BLaER1 (cell line): Measurements from ENCODE around the gene KCNIP3.
"Not testable (repeated sequence)": the region's sequence is repeated elsewhere in the genome, so short reads cannot be mapped to it uniquely, and the experiment has no call there.

Source experiments
- H3K27ac ChIP-seq: shearing (Covaris generic); formaldehyde crosslinking; 2 replicates; pipeline ENCODE4 v1.8.1; 2022
- H3K27me3 ChIP-seq: shearing (Covaris generic); formaldehyde crosslinking; 2 replicates; pipeline ENCODE4 v1.8.1; 2022
- H3K36me3 ChIP-seq: shearing (Covaris generic); formaldehyde crosslinking; 2 replicates; pipeline ENCODE4 v1.8.1; 2022
- H3K4me1 ChIP-seq: shearing (Covaris generic); formaldehyde crosslinking; 2 replicates; pipeline ENCODE4 v1.8.1; 2022
- H3K4me2 ChIP-seq: shearing (Covaris generic); formaldehyde crosslinking; 2 replicates; pipeline ENCODE4 v1.8.1; 2022
- H3K4me3 ChIP-seq: shearing (Covaris generic); formaldehyde crosslinking; 2 replicates; pipeline ENCODE4 v1.8.1; 2022
- H3K9ac ChIP-seq: shearing (Covaris generic); formaldehyde crosslinking; 2 replicates; pipeline ENCODE4 v1.8.1; 2022
- H3K9me3 ChIP-seq: shearing (Covaris generic); formaldehyde crosslinking; 2 replicates; pipeline ENCODE4 v1.8.1; 2022
- H4K20me1 ChIP-seq: shearing (Covaris generic); formaldehyde crosslinking; 2 replicates; pipeline ENCODE4 v1.8.1; 2022
- Cebpa-rat ChIP-seq: shearing (Covaris generic); IDR thresholded peaks from 2 replicates; pipeline ENCODE4 v1.8.1; 2022

The KCNIP3 gene

DNA sequence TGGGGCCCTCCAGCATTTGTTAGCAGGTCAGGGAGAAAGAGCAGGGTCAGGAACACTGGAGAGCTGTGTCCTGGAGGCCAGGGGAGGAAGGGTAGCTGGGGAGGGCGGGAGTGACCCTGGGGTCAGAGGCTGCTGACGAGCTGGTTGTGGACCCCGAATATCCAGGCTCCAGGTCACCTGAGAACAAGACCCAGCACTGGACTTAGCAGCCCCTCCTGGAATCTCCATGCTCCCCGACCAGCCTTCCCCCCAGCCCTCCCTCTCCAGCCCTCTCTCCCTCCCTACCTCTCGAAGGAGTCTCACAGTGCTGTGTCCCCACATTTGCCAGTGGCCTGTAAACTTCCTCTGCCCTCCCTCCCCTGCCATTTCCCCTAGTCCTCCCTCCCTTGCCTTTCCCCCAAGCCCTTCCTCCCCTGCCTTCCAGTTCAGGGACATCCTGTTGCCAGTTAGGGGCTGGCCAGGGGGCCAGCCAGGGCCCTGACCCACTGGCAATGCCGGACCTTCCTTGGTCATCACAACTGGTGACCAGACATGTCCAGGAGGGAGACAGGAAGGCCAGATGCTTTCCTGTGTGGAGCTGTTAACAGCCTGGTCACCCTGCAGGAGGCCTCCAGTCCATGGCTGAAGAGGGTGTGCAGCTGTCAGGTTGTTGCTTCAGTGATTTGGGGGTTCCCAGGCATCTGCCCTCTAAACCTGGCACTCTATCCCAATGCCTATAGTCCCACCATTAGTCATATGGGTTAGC is 55.3 kb downstream of the KCNIP3 start:
- no peak overlapping the region for H3K27ac ChIP-seq
- H4K20me1 ChIP-seq = peaks cover 8% of the 10 kb centered on the region
- no peak for TF ChIP-seq Cebpa-rat
- no peak overlapping the region for H3K4me3 ChIP-seq
- no peaks in the 10 kb centered on the region for H3K4me1 ChIP-seq
- H3K27me3 ChIP-seq = peaks cover 13% of the 10 kb centered on the region
- H3K4me2 ChIP-seq = no peak overlapping the region
- peaks cover 3% of the 10 kb centered on the region; the same call in 1 of the 2 replicates for H3K9me3 ChIP-seq
- H3K36me3 ChIP-seq = no peaks in the 10 kb centered on the region
- no peak overlapping the region for H3K9ac ChIP-seq

DNA sequence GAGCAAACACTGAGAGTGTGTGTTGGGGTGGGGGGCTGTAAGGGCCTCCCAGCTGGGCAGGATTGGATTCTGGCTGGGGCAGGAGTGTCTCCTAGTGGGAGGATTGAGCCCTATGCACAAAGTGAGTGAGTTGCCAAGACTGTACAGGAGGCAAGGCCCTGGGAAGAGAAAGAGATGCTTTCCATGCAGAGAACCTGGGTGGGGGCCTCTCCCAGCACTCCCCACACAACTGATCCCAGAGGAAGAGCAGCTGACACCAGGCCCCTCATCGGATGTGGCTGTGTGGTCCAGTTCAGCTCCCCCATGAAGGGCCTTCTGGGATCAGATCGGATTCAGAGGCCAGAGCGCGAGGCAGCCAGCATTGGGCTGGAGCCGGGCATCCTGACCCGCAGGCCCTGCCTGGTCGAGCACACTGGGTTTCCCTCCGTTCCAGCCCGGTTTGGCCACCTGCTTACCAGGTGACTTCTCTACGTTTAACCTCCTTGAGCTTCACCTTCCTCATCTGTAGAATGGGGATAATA is 56.0 kb downstream of the KCNIP3 start:
- H3K27ac ChIP-seq = no peak overlapping the region
- no peak overlapping the region for H3K4me3 ChIP-seq
- no peak for TF ChIP-seq Cebpa-rat
- no peaks in the 10 kb centered on the region for H3K4me1 ChIP-seq
- H3K9ac ChIP-seq = no peak overlapping the region
- H3K36me3 ChIP-seq = no peaks in the 10 kb centered on the region
- H4K20me1 ChIP-seq = peaks cover 2% of the 10 kb centered on the region; the same call in 1 of the 2 replicates
- no peak overlapping the region for H3K4me2 ChIP-seq
- H3K9me3 ChIP-seq = peaks cover 3% of the 10 kb centered on the region; the same call in 1 of the 2 replicates
- peaks cover 7% of the 10 kb centered on the region; the same call in 1 of the 2 replicates for H3K27me3 ChIP-seq

DNA sequence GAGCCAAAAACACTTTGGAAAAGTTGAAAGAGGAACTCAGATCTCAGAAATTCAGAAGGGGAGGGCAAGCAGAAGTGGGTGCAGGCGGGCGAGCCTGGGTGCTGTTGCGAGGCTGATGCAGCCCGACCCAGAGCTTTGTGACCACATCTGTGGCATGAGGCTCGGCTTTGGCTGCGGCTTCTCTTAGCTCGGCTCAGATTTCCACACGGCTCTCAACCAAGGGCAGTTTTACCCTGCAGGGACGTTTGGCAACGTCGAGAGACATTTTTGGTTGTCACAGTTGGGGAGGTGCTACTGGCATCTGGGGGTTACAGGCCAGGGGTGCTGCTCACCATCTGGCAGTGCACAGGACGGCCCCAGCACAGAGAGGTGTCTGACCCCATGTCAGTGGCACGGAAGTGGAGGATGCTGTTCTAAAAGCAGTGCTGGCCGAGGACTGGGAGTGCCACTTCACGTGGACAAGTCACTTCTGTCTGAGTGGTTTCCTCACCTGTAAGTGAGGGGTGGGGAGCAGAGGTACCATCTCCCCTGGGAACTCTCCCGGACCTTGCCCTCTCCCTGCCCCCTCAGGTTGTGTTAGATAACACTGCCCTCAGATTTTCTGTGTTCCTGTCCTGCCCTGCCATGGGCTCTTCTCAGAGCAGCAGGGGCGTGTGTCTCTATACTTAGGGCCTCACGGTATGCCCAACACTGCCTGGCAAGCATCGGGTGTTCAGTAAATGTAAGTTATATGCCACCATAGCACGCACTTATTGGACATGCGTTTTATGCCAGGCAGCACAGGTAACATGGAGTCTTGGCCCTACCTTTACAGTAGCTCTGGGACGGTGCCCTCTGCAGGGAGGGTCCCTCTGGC is 56.7 kb downstream of the KCNIP3 start:
- TF ChIP-seq Cebpa-rat = no peak
- peaks cover 3% of the 10 kb centered on the region; the same call in 1 of the 2 replicates for H3K9me3 ChIP-seq
- no peaks in the 10 kb centered on the region for H3K36me3 ChIP-seq
- H3K9ac ChIP-seq = no peak overlapping the region
- H3K4me3 ChIP-seq = no peak overlapping the region
- no peaks in the 10 kb centered on the region; the same call in 1 of the 2 replicates for H4K20me1 ChIP-seq
- no peak overlapping the region for H3K27ac ChIP-seq
- H3K4me2 ChIP-seq = no peak overlapping the region
- H3K27me3 ChIP-seq = no peaks in the 10 kb centered on the region
- H3K4me1 ChIP-seq = no peaks in the 10 kb centered on the region

DNA sequence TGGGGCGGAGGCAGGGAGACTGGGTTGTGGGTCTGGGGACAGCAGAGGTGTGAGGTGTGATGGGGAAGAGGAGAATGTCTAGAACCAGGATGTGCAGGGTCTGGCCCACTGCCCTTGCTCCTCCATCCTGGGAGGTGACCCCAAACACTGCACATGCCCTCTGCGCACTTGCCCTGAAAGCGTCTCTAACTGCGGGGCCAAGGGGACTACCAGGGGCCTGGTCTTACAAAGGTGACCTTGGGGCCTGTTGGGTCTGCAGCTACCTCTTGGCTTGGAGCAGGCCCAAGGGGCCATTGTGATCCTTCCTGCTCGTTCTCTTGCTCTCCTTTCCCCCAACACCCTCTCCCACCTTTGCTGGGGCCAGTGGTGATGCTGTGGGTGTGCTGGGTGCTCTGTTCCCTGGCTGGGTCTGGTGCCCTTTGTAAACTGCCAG is 57.3 kb downstream of the KCNIP3 start:
- H3K27me3 ChIP-seq = no peaks in the 10 kb centered on the region
- H3K4me3 ChIP-seq = no peak overlapping the region
- H4K20me1 ChIP-seq = no peaks in the 10 kb centered on the region; the same call in 1 of the 2 replicates
- no peaks in the 10 kb centered on the region for H3K4me1 ChIP-seq
- H3K27ac ChIP-seq = no peak overlapping the region
- no peak for TF ChIP-seq Cebpa-rat
- H3K9ac ChIP-seq = no peak overlapping the region
- peaks cover 3% of the 10 kb centered on the region; the same call in 1 of the 2 replicates for H3K9me3 ChIP-seq
- no peak overlapping the region for H3K4me2 ChIP-seq
- no peaks in the 10 kb centered on the region for H3K36me3 ChIP-seq

DNA sequence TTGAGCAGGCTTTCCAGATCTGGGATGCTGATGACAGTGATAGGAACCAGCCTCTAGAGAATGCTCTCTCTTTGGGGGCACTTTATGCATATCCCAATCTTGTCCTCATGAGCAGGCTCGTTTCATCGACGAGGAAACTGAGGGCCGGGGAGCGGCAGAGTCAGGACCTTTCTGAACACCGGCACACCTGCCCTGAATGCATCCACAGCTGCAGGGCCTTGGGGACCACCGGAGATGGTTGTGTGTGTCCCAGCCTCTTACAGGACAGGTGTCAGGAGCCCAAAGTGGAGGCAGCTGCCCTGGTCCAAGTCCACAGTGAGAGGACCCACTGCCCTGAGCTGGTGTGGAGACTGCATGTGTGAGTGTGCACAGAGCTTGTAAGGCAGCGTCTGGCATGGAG is 57.8 kb downstream of the KCNIP3 start:
- Histone ChIP-seq H3K4me1 (no peaks in the 10 kb centered on the region), H3K4me3 (no peak overlapping the region), H3K36me3 (no peaks in the 10 kb centered on the region), H3K27ac (no peak overlapping the region), H3K9ac (no peak overlapping the region), H3K27me3 (no peaks in the 10 kb centered on the region), H3K4me2 (no peak overlapping the region), H3K9me3 (peaks cover 3% of the 10 kb centered on the region; the same call in 1 of the 2 replicates), H4K20me1 (no peaks in the 10 kb centered on the region; the same call in 1 of the 2 replicates)
- no peak for TF ChIP-seq Cebpa-rat

DNA sequence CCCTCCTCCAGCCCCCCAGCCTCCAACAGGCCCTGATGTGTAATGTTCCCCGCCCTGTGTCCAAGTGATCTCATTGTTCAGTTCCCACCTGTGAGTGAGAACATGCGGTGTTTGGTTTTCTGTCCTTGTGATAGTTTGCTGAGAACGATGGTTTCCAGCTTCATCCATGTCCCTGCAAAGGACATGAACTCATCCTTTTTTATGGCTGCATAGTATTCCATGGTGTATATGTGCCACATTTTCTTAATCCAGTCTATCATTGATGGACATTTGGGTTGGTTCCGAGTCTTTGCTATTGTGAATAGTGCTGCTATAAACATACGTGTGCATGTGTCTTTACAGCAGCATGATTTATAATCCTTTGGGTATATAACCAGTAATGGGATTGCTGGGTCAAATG is 58.3 kb downstream of the KCNIP3 start:
- H3K27ac ChIP-seq, H3K9ac ChIP-seq, H3K4me3 ChIP-seq, H3K4me2 ChIP-seq, H4K20me1 ChIP-seq, H3K36me3 ChIP-seq, H3K27me3 ChIP-seq, H3K9me3 ChIP-seq, H3K4me1 ChIP-seq: not testable (repeated sequence)

DNA sequence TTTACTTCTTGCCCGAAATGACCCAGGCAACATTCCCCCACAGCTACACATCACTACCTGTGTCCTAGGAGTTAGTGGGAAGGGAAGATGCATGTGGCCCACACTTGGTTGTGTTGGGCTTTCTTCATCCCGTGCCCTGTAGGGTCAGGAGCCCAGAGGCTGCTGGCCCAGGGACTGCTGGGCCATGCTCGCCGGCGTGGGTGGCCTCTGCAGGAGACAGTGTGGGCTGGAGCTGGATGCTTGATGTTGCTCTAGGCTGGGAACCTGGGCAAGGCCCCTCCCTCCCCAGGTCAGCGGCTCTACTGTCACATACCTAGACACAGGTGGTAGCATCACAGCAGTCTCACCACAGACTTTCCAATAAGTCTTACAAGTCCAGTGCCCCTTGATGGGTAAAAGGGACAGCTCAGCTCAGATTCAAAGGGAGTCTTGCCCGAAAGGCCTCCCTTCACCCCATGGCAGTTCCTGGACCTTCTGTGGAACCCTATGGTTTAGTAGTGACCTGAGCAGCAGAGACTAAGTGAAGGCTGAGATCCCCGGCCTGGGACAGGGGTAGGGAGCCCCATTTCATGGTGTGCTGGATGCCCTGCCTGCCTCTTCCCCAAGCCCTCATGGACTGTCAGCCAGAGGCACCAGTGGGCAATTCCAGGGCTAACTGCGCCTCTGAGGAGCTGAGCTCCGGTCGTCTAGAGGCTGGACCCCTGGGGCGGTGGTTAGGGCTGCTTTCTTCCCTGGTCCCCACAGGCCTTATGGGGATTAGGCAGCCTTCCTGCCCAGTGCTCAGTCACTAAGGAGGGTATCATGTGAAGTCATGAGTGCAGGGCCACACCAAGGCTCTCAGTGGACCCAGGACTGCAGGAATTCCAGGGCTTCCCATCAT is 59.9 kb downstream of the KCNIP3 start:
- no peak overlapping the region for H3K27ac ChIP-seq
- no peak overlapping the region for H3K4me2 ChIP-seq
- H3K9ac ChIP-seq = no peak overlapping the region
- H3K4me3 ChIP-seq = no peak overlapping the region
- H4K20me1 ChIP-seq = no peaks in the 10 kb centered on the region
- H3K36me3 ChIP-seq = no peaks in the 10 kb centered on the region
- peaks cover 3% of the 10 kb centered on the region; the same call in 1 of the 2 replicates for H3K9me3 ChIP-seq
- TF ChIP-seq Cebpa-rat = no peak
- H3K27me3 ChIP-seq = no peaks in the 10 kb centered on the region
- H3K4me1 ChIP-seq = no peaks in the 10 kb centered on the region

DNA sequence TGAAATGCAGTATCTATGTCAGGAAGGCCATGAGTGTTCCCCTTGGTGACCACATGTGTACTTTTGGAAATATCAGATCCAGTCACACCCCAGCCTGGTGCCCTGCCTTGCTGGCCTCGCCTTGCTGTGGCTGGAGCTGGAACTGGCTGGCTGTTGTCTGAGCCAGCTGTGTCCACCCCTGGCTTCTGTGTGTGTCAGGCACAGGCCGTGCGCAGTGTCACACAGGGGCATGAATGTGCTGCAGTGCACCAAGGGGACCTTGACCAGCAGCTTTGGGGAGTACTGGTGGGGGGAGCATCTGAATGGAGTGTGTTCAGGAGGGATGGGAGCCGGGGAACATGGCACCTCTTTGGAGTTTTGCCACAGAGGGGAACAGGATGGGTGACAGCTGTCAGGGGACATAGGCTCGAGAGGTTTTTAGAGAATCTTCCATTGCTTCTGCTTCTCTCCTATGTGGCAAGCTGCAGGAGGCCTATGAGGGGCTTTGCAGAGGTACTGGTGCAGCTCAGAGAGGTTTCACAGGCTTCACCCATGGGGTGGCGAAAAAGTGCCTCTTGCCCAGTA is 60.7 kb downstream of the KCNIP3 start:
- Histone ChIP-seq H3K9ac (no peak overlapping the region), H3K36me3 (no peaks in the 10 kb centered on the region), H4K20me1 (no peaks in the 10 kb centered on the region), H3K27ac (no peak overlapping the region), H3K4me2 (no peak overlapping the region), H3K4me3 (no peak overlapping the region), H3K9me3 (peaks cover 3% of the 10 kb centered on the region; the same call in 1 of the 2 replicates), H3K4me1 (no peaks in the 10 kb centered on the region), H3K27me3 (no peaks in the 10 kb centered on the region)
- TF ChIP-seq Cebpa-rat = no peak

DNA sequence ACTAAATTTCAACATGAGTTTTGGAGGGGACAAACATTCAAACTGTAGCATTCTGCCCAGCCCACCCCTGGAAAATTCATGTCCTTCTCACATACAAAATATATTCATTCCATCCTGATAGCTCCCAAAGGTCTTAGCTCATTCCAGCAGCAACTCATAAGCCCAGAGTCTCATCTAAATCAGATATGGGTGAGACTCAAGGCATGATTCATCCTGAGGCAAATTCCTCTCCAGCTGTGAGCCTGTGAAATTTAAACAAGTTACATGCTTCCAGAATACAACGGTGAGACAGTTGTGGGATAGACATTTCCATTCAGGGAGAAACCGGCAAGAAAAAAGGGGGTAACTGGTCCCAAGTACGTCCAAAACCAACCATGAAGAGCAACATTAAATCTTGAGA is 61.9 kb downstream of the KCNIP3 start:
- Histone ChIP-seq H4K20me1 (no peaks in the 10 kb centered on the region), H3K36me3 (no peaks in the 10 kb centered on the region), H3K27me3 (no peaks in the 10 kb centered on the region), H3K4me1 (no peaks in the 10 kb centered on the region), H3K4me2 (no peak overlapping the region), H3K4me3 (no peak overlapping the region), H3K27ac (no peak overlapping the region), H3K9ac (no peak overlapping the region), H3K9me3 (peaks cover 3% of the 10 kb centered on the region; the same call in 1 of the 2 replicates)
- TF ChIP-seq Cebpa-rat = no peak
